Measurements from ENCODE around the gene TRIM9. TPM values are rescaled to one million over a fixed set of nuclear protein-coding genes. Genes with fewer than 3 reads are reported as not detected.

Gene TRIM9
- total and polyA plus RNA-seq, 2 donors (not counting 3 experiments of a cell fraction or from before 2014, with no cell fraction given) = not detected

DNA sequence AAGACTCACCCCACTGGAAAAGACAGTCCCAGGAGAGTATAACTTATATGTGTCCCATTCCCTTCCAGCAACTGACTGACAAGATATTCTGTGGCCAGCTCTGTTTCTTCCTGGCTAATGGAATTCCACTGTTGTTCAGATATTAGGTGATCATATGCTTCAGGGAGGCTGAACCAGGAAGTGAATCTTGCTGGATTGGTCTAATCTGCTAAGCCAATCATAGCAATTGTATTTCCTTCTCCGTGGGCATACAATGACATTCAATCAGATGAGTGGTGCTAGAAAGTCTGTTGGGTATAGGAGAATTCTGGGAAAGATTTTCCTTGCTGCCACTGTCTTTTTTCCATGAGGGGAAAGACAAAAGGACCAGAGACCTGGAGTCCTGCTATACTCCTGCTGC lies 162.7 kb downstream of the TRIM9 start:
- intact Hi-C loops (cut with micrococcal nuclease) = no loop called here
- FAIRE-seq = no peak

More for the DNA sequence above, 162.7 kb downstream of the TRIM9 start:
- Histone ChIP-seq H3K4me1 (ENCODE audit: control insufficient read depth, extremely low read depth, insufficient read depth, low read length) (no peaks in the 10 kb centered on the region), H3K4me3 (replicated peaks in 1 of 3; ENCODE audit: insufficient read depth in 1 of 3, low read depth in 1 of 3, low read length in 3 of 3) (no peak overlapping the region), H3K27ac (ENCODE audit: insufficient read depth, low read depth, low read length) (no peak overlapping the region), H3K4me2 (ENCODE audit: insufficient read depth, low read length) (no peak overlapping the region), H3K9me1 (replicated peaks; ENCODE audit: control insufficient read depth, extremely low read depth, insufficient read depth, low read length) (no peaks in the 10 kb centered on the region), H3K27me3 (ENCODE audit: control insufficient read depth in 2 of 2, insufficient read depth in 2 of 2, low read length in 2 of 2) (no peaks in the 10 kb centered on the region), H3K9ac (replicated peaks; ENCODE audit: extremely low read depth, insufficient read depth, low read length) (no peak overlapping the region), H3K36me3 (ENCODE audit: control insufficient read depth in 2 of 2, extremely low read depth in 1 of 2, insufficient read depth in 2 of 2, low read length in 2 of 2) (peaks cover 0 to 8% of the 10 kb centered on the region in 2 experiments), H3K79me2 (ENCODE audit: control insufficient read depth, insufficient read depth, low read length) (no peaks in the 10 kb centered on the region), H3K9me3 (replicated peaks; ENCODE audit: control insufficient read depth, insufficient read depth, low read length) (no peaks in the 10 kb centered on the region), H4K20me1 (replicated peaks; ENCODE audit: control insufficient read depth, extremely low read depth, insufficient read depth, low read length) (no peaks in the 10 kb centered on the region), H2AFZ (ENCODE audit: low read depth, low read length) (no peak overlapping the region)
- BruUV-seq (replicated peaks) = no TSS peak
- TF ChIP-seq POLR2AphosphoS5 (IDR thresholded peaks at IDR 0.05; ENCODE audit: insufficient read depth, low read depth, low read length) (no peak), MYC (IDR thresholded peaks at IDR 0.05; ENCODE audit: low read depth, low read length) (no peak), GATA2 (IDR thresholded peaks at IDR 0.05; ENCODE audit: insufficient read depth, insufficient read length, low read depth, low read length) (no peak), EZH2 (IDR thresholded peaks at IDR 0.05; ENCODE audit: borderline replicate concordance, low read depth, low read length, severe bottlenecking) (no peak), JUN (IDR thresholded peaks at IDR 0.05; ENCODE audit: borderline replicate concordance, insufficient read depth, insufficient read length, low read depth) (no peak), FOS (IDR thresholded peaks at IDR 0.05; ENCODE audit: borderline replicate concordance, insufficient read depth, low read length) (no peak), POLR2A (IDR thresholded peaks at IDR 0.05; ENCODE audit: low read depth, low read length) (no peak)
- TF ChIP-seq, protein P1, sequence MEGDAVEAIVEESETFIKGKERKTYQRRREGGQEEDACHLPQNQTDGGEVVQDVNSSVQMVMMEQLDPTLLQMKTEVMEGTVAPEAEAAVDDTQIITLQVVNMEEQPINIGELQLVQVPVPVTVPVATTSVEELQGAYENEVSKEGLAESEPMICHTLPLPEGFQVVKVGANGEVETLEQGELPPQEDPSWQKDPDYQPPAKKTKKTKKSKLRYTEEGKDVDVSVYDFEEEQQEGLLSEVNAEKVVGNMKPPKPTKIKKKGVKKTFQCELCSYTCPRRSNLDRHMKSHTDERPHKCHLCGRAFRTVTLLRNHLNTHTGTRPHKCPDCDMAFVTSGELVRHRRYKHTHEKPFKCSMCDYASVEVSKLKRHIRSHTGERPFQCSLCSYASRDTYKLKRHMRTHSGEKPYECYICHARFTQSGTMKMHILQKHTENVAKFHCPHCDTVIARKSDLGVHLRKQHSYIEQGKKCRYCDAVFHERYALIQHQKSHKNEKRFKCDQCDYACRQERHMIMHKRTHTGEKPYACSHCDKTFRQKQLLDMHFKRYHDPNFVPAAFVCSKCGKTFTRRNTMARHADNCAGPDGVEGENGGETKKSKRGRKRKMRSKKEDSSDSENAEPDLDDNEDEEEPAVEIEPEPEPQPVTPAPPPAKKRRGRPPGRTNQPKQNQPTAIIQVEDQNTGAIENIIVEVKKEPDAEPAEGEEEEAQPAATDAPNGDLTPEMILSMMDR (IDR thresholded peaks at IDR 0.05; ENCODE audit: extremely low read depth in 1 of 2, insufficient read depth in 1 of 2, low read depth in 1 of 2, low read length in 2 of 2) = no peak
- TF ChIP-seq, protein P2, sequence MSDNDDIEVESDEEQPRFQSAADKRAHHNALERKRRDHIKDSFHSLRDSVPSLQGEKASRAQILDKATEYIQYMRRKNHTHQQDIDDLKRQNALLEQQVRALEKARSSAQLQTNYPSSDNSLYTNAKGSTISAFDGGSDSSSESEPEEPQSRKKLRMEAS (IDR thresholded peaks at IDR 0.05; ENCODE audit: insufficient read depth, insufficient read length) = no peak
- ChIA-PET CTCF (no interaction called here), POLR2A (no interaction called here)
- no peak for DNase-seq (ENCODE audit: low read depth, low spot score)
- dilution Hi-C loops (cut with MboI; ENCODE audit: extremely low pct_ligation_motif_present, low sequenced_read_pairs) = no loop called here

Measured in endothelial cell of umbilical vein (primary cell).